VCaP (cell line): ENCODE results near the gene FN3K.

Experiments
- H3K27ac ChIP-seq: fragments of 450-650 bp; 2 replicates; pipeline ENCODE4 v1.5.1; 2017
- CTCF ChIP-seq: fragments of 450-650 bp; conservative IDR thresholded peaks from 2 replicates; pipeline ENCODE4 v1.5.1; 2017; ENCODE audit warnings: mild to moderate bottlenecking, moderate library complexity

Gene FN3K

GRCh38 chr17:82789806-82790205 lies 54.4 kb downstream of the FN3K start:
- no peak for TF ChIP-seq CTCF
- H3K27ac ChIP-seq: no peak overlapping the region

- TF ChIP-seq CTCF: no peak
- H3K27ac ChIP-seq: no peak overlapping the region
Observed at GRCh38 chr17:82790391-82790790, 55.0 kb downstream of the FN3K start.

GRCh38 chr17:82791532-82791931 lies 56.1 kb downstream of the FN3K start:
- no peak for TF ChIP-seq CTCF
- no peak overlapping the region for H3K27ac ChIP-seq

GRCh38 chr17:82793974-82794630 lies 58.7 kb downstream of the FN3K start:
- H3K27ac ChIP-seq: no peak overlapping the region
- TF ChIP-seq CTCF: no peak

- no peak overlapping the region for H3K27ac ChIP-seq
- TF ChIP-seq CTCF: no peak
Observed at GRCh38 chr17:82794781-82795482, 59.5 kb downstream of the FN3K start.

- no peak overlapping the region for H3K27ac ChIP-seq
- TF ChIP-seq CTCF: no peak
Observed at GRCh38 chr17:82795615-82796014, 60.2 kb downstream of the FN3K start.

GRCh38 chr17:82797061-82797460 lies 61.6 kb downstream of the FN3K start:
- TF ChIP-seq CTCF: no peak
- H3K27ac ChIP-seq: no peak overlapping the region
